Neural cell (in vitro differentiated cells): Measurements from ENCODE around the gene CSRNP3. TPM values are rescaled to one million over a fixed set of nuclear protein-coding genes. Genes with fewer than 3 reads are reported as not detected.

Source experiments
- H2AFZ ChIP-seq: fragments of 200-600, 300-800 bp; sonication (generic), shearing (Covaris generic); 2 replicates; pipeline ENCODE4 v1.6.0; 2014; ENCODE audit warnings: low read depth, mild to moderate bottlenecking, antibody characterized with exemption, low read length, moderate library complexity
- H3F3A ChIP-seq: fragments of 200-600 bp; shearing (Covaris generic); 2 replicates; pipeline ENCODE4 v1.6.1; 2016; ENCODE audit warnings: mild to moderate bottlenecking, moderate library complexity, mixed read lengths, antibody characterized with exemption, low read length; ENCODE audit not compliant: insufficient read depth, poor library complexity, severe bottlenecking
- H3K27ac ChIP-seq: fragments of 200-600, 300-800 bp; sonication (generic), shearing (Covaris generic); 2 replicates; pipeline ENCODE4 v1.5.1; 2014; ENCODE audit warnings: mild to moderate bottlenecking, low read length, moderate library complexity
- H3K27me3 ChIP-seq: fragments of 300-800, 200-600 bp; sonication (generic), shearing (Covaris generic); 2 replicates; pipeline ENCODE4 v1.6.0; 2014; ENCODE audit warnings: mild to moderate bottlenecking, low read depth, low read length, moderate library complexity; ENCODE audit not compliant: insufficient read depth
- H3K36me3 ChIP-seq: fragments of 300-800, 200-600 bp; sonication (generic), shearing (Covaris generic); 2 replicates; pipeline ENCODE4 v1.5.1; 2014; ENCODE audit warnings: mild to moderate bottlenecking, antibody characterized with exemption, low read length, moderate library complexity; ENCODE audit not compliant: insufficient read depth
- H3K4me2 ChIP-seq: fragments of 300-800, 200-600 bp; sonication (generic), shearing (Covaris generic); 2 replicates; pipeline ENCODE4 v1.6.0; 2014; ENCODE audit warnings: mild to moderate bottlenecking, low read length
- H3K4me3 ChIP-seq: fragments of 300-800, 200-600 bp; sonication (generic), shearing (Covaris generic); 2 replicates; pipeline ENCODE4 v1.5.1; 2014; ENCODE audit warnings: mild to moderate bottlenecking, low read length, moderate library complexity
- H3K79me2 ChIP-seq: fragments of 200-600 bp; shearing (Covaris generic); replicated peaks from 2 replicates; pipeline ENCODE4 v1.6.0; 2014; ENCODE audit warnings: mild to moderate bottlenecking, low read length, moderate library complexity; ENCODE audit not compliant: insufficient read depth
- H3K9ac ChIP-seq: fragments of 300-800, 200-600 bp; sonication (generic), shearing (Covaris generic); 2 replicates; pipeline ENCODE4 v1.6.1; 2016; ENCODE audit warnings: mild to moderate bottlenecking, low read length, mixed read lengths
- H3K9me2 ChIP-seq: fragments of 200-600 bp; shearing (Covaris generic); 2 replicates; pipeline ENCODE4 v1.6.1; 2016; ENCODE audit warnings: mild to moderate bottlenecking, low read length, mixed read lengths; ENCODE audit not compliant: insufficient read depth
- H3K9me3 ChIP-seq: fragments of 200-600, 300-800 bp; sonication (generic), shearing (Covaris generic); 2 replicates; pipeline ENCODE4 v1.6.1; 2016; ENCODE audit warnings: mild to moderate bottlenecking, mixed run types, low read length, moderate library complexity, mixed read lengths
- H4K20me1 ChIP-seq: fragments of 200-600 bp; shearing (Covaris generic); 2 replicates; pipeline ENCODE4 v1.6.1; 2016; ENCODE audit warnings: mild to moderate bottlenecking, mixed run types; ENCODE audit not compliant: insufficient read depth
- EP300 ChIP-seq: fragments of 450-650 bp; conservative IDR thresholded peaks from 2 replicates; pipeline ENCODE4 v1.6.1; 2014; ENCODE audit warnings: antibody characterized with exemption, mild to moderate bottlenecking, moderate library complexity; ENCODE audit not compliant: poor library complexity, severe bottlenecking
- EZH2 ChIP-seq: fragments of 200-600, 300-800 bp; shearing (Covaris generic), sonication (generic); IDR thresholded peaks from 2 replicates; pipeline ENCODE4 v1.6.1; 2014; ENCODE audit warnings: antibody characterized with exemption, low read length, borderline replicate concordance, mild to moderate bottlenecking; ENCODE audit not compliant: insufficient read depth, poor library complexity, severe bottlenecking
- MXI1 ChIP-seq: fragments of 450-650 bp; conservative IDR thresholded peaks from 2 replicates; pipeline ENCODE4 v1.6.1; 2014; ENCODE audit warnings: antibody characterized with exemption, mild to moderate bottlenecking; ENCODE audit not compliant: poor library complexity, severe bottlenecking
- POLR2AphosphoS5 ChIP-seq: IDR thresholded peaks from 2 replicates; pipeline ENCODE4 v1.6.1; 2012
- RAD21 ChIP-seq: fragments of 450-650 bp; conservative IDR thresholded peaks from 2 replicates; pipeline ENCODE4 v1.6.1; 2014; ENCODE audit warnings: antibody characterized with exemption, mild to moderate bottlenecking, moderate library complexity
- SMC3 ChIP-seq: fragments of 450-650 bp; conservative IDR thresholded peaks from 2 replicates; pipeline ENCODE4 v1.6.1; 2014; ENCODE audit warnings: antibody characterized with exemption, mild to moderate bottlenecking, moderate library complexity; ENCODE audit not compliant: poor library complexity
- TAF1 ChIP-seq: IDR thresholded peaks from 2 replicates; pipeline ENCODE4 v1.6.1; 2012; ENCODE audit warnings: low read depth
- polyA plus RNA-seq: library from polyadenylated mRNA; depleted of rRNA; stranded (reverse); fragments of >200 nt; gene quantifications from 2 replicates; pipeline ENCODE4 v1.2.3, GENCODE V29; 2014
- TF ChIP-seq, protein P1 (sequence below): IDR thresholded peaks from 2 replicates; pipeline ENCODE4 v1.6.1; 2012; ENCODE audit warnings: borderline replicate concordance
- TF ChIP-seq, protein P2 (sequence below): fragments of 450-650 bp; IDR thresholded peaks from 2 replicates; pipeline ENCODE4 v1.5.1; 2014; ENCODE audit warnings: antibody characterized with exemption, mild to moderate bottlenecking, moderate library complexity; ENCODE audit not compliant: poor library complexity, severe bottlenecking

The CSRNP3 gene
- polyA plus RNA-seq, 1 donor from 2014 or later: 66.6 TPM

- Histone ChIP-seq H3K9ac (no peak overlapping the region), H3K4me2 (no peak overlapping the region), H3K36me3 (no peaks in the 10 kb centered on the region), H3K9me3 (no peaks in the 10 kb centered on the region), H2AFZ (no peak overlapping the region), H3K9me2 (no peaks in the 10 kb centered on the region), H3K4me3 (no peak overlapping the region), H3K79me2 (peaks cover 45% of the 10 kb centered on the region), H3F3A (no peaks in the 10 kb centered on the region), H3K27ac (no peak overlapping the region), H3K27me3 (no peaks in the 10 kb centered on the region), H4K20me1 (no peaks in the 10 kb centered on the region)
- TF ChIP-seq RAD21: no peak
- no peak for TF ChIP-seq POLR2AphosphoS5
- TF ChIP-seq TAF1: no peak
- TF ChIP-seq EP300: no peak
- TF ChIP-seq, protein P1, sequence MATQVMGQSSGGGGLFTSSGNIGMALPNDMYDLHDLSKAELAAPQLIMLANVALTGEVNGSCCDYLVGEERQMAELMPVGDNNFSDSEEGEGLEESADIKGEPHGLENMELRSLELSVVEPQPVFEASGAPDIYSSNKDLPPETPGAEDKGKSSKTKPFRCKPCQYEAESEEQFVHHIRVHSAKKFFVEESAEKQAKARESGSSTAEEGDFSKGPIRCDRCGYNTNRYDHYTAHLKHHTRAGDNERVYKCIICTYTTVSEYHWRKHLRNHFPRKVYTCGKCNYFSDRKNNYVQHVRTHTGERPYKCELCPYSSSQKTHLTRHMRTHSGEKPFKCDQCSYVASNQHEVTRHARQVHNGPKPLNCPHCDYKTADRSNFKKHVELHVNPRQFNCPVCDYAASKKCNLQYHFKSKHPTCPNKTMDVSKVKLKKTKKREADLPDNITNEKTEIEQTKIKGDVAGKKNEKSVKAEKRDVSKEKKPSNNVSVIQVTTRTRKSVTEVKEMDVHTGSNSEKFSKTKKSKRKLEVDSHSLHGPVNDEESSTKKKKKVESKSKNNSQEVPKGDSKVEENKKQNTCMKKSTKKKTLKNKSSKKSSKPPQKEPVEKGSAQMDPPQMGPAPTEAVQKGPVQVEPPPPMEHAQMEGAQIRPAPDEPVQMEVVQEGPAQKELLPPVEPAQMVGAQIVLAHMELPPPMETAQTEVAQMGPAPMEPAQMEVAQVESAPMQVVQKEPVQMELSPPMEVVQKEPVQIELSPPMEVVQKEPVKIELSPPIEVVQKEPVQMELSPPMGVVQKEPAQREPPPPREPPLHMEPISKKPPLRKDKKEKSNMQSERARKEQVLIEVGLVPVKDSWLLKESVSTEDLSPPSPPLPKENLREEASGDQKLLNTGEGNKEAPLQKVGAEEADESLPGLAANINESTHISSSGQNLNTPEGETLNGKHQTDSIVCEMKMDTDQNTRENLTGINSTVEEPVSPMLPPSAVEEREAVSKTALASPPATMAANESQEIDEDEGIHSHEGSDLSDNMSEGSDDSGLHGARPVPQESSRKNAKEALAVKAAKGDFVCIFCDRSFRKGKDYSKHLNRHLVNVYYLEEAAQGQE: no peak
- no peak for TF ChIP-seq SMC3
- TF ChIP-seq MXI1: no peak
- TF ChIP-seq, protein P2, sequence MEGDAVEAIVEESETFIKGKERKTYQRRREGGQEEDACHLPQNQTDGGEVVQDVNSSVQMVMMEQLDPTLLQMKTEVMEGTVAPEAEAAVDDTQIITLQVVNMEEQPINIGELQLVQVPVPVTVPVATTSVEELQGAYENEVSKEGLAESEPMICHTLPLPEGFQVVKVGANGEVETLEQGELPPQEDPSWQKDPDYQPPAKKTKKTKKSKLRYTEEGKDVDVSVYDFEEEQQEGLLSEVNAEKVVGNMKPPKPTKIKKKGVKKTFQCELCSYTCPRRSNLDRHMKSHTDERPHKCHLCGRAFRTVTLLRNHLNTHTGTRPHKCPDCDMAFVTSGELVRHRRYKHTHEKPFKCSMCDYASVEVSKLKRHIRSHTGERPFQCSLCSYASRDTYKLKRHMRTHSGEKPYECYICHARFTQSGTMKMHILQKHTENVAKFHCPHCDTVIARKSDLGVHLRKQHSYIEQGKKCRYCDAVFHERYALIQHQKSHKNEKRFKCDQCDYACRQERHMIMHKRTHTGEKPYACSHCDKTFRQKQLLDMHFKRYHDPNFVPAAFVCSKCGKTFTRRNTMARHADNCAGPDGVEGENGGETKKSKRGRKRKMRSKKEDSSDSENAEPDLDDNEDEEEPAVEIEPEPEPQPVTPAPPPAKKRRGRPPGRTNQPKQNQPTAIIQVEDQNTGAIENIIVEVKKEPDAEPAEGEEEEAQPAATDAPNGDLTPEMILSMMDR: no peak
- TF ChIP-seq EZH2: no peak
Measured at GRCh38 chr2:165621086-165621560, 151.6 kb downstream of the CSRNP3 start.

- no peak overlapping the region for H3K27ac ChIP-seq
- H3F3A ChIP-seq: no peaks in the 10 kb centered on the region
- H3K9me3 ChIP-seq: no peaks in the 10 kb centered on the region
- H3K79me2 ChIP-seq: peaks cover 30% of the 10 kb centered on the region
- H3K27me3 ChIP-seq: no peaks in the 10 kb centered on the region
- TF ChIP-seq, protein P2: no peak
- TF ChIP-seq EZH2: no peak
- TF ChIP-seq POLR2AphosphoS5: no peak
- TF ChIP-seq, protein P1: no peak
- TF ChIP-seq SMC3: no peak
- TF ChIP-seq TAF1: no peak
- no peak for TF ChIP-seq RAD21
- TF ChIP-seq EP300: no peak
- TF ChIP-seq MXI1: no peak
- no peak overlapping the region for H3K4me3 ChIP-seq
- no peaks in the 10 kb centered on the region for H4K20me1 ChIP-seq
- H3K36me3 ChIP-seq: no peaks in the 10 kb centered on the region
- H3K9ac ChIP-seq: no peak overlapping the region
- no peak overlapping the region for H3K4me2 ChIP-seq
- no peak overlapping the region for H2AFZ ChIP-seq
- H3K9me2 ChIP-seq: no peaks in the 10 kb centered on the region
Measured at GRCh38 chr2:165623161-165623560, 153.7 kb downstream of the CSRNP3 start.
